ENCODE data around the gene KIF3A.

Gene KIF3A

DNA sequence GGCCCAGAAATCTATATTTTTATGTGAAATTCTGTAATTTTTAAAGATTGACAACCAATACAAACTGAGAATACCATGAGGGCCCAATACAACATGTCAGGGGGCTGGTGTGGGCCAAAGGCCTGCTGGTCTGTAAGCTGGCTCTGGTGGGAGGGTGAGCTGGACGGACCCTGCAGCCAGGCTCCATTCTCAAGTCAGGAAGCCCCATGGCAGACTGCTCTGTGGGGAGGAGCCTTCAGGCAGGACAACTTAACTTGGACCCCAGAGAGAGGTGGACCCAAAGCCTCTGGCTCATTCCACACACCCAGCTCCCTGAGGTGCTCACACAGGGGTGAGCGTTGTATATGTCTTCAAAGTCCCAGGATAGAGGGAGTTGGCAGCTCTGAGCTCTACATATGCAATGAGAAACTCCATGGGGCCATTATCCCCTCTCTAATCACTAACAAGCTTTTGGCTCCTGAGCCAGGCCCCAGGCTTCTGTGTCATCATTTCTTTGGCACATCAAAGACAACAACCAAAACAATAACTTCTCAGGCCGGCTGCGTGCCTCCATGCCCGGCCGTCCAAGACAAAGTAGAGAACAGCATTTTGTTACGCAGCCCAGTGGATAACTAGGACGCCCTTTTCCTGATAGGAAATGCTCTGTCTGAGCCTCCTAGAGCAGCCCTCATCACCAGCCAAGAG lies 33.3 kb upstream of the KIF3A start:
- DNase-seq = no peak

DNA sequence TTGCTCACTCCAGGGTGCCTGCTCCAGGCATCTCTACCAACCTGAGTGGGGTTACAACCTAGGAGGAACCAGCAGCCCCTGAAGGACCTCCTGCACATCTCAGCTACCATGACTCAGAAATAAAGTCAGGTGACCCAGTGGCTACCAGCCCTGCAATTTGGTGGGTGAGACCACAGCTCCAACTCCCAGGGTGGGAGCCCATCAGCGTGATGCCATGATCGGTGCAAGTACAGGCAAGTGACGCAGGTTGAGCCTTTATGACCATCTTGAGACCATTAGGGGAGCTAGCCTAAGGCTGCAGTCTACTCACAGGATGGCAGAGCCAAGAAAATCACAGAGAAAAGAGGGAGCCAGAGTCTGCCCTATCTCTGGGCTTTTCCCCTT lies 31.1 kb upstream of the KIF3A start:
- DNase-seq = no peak

DNA sequence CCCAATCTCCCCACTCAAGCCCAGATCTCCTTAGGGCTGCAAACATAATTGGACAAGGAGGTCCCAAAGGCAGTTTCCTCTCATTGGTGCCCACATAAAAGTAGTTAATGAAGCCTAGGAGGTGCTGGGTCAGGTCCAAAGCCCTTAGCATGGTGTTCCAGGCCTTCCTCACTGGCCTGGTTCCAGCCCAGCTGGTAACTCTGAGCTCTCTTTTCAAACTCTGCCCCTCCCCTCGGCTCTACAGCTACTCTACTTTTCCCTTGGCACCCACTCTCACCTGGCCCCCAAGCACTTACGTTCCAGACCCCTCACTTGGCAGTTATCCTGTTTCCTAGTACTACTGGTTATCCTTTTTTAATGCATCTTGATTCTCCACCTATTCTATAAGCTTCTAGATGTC lies 29.8 kb upstream of the KIF3A start:
- no peak for DNase-seq

DNA sequence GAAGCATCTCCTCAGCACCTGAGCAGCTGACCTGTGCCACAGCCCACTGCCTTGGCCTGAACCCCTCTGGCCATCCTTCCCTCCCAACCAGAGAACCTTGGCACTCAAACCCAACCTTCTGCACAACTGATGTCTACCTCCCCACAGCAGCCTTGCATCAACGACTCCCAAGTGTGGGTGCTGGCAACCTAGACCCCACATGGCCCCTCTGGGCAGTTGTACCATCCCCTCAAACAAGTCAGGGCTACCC lies 29.4 kb upstream of the KIF3A start:
- DNase-seq = no peak

DNA sequence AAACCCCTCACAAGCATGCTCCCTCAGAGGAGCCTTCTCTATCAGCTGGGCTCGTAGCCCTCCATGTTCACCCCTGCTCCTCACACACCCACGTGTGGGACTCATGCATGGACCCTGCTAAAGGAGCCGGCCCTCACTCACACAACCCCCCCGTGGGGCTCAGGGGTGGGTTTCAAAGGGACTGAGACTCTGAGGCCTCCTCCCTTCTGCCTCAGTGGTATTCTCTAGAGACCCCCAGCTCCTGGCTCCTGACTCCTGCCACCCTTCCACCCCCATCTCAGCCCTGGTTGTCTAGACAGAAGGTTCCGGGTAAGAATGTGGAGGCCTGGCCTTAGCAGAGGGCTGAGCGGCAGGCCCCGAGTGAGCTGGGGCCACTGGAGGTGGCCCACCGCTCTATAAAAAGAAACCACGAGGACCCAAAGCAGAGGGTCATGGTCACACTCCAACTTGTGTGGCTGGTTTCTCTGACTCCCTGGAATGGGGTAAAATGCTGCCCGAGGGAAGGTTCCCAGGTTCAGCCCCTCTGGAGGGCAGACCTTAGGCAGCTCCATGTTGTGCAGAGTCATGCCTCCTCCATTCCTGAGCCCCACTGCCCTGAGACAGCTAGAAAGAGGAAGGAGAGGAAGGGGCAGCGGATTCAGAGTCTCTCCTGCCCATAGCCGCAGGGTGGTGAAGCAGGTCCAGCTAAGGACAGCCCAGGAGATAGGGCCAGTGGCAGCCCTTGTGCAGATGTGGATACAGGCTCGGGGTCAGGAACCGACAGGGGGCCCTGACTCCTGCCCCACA lies 28.9 kb upstream of the KIF3A start:
- DNase-seq = no peak

DNA sequence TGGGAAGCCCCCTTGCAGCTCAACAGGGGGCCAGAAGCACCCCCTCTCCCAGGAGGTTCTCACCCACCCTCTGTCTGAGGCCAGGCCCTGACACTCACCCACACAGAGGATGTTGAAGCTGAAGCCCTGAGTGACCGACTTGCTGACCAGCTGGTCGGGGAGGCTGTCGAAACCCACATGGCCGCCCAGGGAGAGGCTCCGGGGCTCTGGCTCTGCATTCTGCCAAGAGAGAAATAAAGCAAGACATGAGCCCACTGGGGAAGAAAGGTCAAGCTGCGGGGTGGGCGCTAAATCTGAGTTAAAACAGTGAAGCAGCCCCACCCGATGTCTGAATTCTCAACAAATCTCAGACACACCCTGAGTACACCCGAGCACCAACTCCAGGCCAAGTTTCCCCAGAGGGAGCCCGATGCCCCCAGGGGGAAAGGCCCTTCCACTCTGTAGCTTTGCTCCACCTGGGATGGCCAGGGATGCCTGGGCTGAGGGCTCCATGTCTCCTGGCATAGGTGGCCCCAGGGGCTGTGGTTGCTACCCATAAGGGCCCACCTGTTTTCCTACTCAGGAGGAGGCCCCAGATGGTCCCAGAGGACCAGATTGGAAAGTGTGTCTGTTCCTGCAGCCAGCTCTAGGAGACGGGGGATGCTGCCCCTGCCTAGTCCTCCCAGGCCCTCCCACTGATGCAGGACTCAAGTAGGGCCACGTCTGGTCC lies 28.1 kb upstream of the KIF3A start:
- no peak for DNase-seq

DNA sequence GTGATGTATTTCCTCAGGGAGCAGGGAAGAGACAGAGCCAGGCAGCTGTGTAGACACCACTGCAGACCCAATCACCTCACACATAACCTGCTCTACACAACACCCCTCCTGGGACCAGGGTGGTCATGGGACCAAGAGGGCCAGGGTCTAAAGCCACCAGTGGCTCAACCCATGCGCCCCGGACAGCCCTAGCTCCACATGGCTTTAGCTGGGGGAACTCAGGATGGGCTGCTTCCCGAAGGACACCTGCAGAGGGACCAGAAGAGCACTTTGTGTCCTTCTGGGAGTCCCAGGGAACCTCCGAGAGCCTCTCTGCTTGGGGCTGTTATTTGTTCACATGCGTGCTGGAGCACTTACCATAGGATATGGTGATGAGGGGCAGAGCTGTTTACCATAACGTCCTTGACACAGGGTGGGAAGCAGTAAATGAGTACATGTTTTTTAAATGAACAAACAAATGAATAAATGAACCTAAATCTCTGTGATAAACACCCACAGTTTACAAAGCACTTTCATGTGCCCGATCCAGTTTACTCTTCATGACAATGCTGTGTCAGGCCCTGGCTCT lies 27.4 kb upstream of the KIF3A start:
- DNase-seq = no peak

DNA sequence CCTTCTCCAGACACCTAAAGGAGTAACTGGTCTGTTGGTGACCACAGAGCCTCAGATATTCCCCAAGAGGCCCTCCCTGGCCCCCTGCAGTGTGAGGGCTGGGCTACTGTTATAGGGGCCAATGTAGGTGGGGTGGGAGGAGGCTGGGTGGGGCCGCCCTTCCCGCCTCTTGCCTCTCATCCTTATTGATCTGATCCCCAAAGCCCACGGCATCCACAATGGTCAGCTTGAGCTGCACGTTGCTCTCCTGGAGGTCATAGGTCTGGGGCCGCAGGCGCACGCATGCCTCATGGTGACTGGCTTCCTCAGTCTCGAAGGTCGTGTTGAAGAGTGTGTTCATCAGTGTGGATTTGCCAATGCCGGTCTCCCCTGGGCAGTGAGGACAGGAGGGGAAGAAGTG lies 26.7 kb upstream of the KIF3A start:
- DNase-seq = no peak

DNA sequence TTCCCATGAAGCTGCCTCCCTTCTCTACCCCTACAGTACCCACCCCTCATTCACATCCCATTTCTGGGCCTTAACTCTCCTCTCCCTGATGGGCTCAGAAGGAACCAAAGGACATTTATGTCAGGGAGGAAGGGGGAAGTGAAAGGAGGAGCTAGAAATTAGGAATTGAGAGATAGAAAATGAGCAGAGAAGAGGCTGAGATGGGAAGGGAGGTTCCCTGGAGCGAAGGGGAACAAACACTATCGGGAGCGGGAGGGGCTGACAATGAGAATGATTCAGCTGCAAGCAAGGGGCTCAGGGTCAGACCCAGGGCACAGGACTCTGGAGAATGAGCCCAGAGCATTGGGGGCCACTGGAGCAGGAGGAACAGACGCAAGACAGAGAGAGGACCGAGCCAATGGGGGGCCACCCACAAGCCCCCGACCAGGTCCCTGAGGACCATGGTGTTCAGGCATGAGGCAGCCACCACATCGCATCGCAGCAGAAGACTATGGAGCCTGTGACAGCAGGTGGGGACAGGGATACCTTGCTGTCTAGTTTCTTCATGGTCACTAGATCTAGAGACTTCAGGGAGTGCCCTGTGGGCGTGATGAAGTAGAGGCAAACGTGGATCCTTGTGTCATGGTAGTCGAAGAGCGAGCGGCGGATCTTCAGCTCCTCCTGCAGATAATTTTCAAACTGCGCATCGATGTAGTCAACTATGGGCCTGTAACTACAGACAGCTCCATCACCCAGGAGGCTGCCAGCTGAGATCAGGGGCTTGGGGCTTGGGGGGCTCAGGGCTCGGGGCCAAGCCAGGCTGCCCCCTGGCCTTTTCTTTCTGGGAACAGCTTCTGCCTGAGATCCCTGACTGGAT lies 26.1 kb upstream of the KIF3A start:
- DNase-seq = no peak

DNA sequence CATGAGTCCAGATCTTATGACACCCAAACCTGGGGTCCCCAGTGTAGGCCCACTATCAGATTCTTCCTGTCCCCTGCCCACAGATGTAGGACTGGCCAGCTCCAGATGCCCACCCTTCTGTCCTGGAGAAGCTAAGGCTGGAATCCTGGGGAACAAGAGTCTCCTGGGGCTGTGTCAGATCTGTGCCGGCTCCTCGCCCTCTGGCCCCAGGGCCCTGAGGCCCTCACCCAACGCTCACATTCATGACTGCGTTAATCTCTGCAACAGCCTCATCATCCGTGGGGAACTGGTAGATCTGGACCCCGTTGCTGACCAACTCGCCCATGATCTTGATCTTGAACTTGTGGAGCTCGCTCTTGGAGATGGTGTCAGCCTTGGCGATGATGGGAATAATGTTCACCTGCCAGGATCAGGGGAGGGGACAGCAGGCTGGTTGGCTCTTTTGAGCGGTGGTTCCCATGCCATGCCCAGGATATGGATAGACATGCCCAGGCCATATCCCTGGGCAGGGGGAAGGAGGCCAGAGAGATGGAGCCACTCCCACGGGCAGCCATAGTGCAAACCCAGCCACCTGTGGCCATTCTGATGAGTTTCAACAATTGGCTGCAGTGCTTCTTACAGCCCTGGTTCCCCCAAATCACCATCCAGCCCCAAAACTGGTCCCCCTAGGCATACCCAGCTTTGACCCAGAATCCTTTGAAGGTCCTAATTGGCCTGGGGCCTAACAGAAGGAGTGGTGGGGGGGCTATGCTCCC lies 25.1 kb upstream of the KIF3A start:
- no peak for DNase-seq

DNA sequence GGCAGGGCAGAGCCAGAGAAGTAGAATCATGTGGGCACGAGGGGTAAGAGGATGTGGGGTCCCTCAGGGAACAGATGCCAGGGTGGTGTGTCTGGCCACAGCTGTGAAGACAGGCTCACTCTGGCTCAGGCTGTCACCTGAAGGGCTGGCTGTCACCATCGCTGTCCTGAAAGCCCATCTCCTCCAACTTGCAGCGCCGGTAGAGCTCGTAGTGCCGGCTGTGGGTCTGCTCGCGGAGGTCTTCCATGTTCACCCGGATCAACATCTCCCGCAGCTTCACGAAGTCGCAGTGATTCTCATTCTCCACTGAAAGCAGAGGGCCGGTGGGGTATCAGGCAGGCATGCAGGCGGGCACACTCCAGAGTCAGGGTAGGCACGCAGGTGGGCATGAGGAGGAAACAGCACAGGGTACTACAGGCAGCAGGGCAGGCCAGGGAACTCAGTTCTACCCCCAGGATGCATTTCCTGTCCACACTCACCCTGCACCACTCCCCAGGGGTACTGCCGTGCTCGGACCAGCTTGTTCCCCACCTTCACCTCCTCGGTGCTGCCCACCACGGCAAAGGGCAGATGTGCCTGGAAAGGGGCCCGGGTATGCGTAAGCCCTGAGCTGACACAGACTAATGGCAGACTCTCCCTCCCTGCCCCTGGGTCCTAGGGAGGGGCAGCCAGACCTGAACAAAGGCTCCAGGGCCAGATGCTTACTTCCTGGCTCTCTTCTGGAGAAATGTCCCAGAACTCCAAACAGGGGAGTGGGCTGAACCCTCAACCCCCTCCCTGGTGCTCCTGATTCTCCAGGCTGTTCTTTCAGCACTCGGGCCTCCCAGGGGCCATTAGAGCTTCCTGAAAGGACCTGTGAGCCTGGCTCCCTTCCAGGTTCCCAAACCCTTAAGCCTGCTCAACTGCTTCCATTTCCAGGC lies 24.2 kb upstream of the KIF3A start:
- DNase-seq = no peak

DNA sequence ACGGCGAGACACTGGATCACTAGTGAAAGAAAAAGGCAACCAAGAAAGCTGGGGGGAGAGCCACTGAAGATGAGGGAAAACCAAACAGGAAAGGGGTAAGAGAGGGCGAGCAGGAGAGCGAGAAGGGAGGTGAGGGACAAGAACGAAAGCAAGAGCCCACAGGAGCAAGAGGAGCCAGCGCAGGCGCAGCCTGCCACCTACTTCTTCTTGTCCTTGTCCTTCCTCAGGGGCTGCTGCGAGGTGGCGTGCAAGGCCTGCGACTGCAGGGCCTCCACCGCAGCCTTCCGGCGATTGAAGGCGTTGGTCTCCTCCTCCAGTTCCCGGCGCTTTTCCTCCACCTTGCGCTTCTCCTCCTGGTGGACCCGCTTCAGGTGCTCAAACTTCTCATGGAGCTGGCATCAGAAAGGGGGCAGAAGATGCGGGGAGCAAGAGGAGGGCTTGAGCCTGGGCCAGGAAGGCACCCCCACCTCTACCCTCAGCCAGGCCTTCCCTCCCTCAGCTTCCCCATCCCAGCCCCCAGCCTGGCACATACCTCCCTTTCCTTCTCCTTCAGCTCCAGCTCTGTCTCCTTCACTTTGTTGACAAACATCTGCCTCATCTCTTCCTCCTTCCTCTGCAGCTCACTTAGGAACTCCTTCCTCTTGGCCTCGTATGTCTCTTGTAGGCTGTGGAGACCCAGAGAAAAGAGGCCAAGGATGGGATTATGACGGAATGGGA lies 23.4 kb upstream of the KIF3A start:
- no peak for DNase-seq

DNA sequence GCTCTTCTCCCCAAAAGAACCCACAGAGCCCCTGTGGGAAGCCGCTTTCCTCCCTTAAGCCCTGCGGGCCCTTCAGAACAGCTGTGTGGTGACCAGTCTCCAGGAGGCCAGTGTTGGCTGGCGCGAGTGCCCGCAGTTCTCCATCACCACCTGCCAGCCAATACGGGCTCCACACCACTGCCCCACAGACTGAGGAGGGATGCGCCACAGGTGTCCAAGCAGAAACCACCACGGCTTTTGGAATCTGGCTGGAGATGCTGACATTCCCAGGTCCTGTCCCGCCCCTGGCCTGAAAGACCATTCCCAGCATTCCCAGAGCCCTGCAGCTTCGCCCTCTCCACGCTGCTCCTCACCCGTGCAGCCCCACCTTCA lies 22.7 kb upstream of the KIF3A start:
- DNase-seq = no peak

DNA sequence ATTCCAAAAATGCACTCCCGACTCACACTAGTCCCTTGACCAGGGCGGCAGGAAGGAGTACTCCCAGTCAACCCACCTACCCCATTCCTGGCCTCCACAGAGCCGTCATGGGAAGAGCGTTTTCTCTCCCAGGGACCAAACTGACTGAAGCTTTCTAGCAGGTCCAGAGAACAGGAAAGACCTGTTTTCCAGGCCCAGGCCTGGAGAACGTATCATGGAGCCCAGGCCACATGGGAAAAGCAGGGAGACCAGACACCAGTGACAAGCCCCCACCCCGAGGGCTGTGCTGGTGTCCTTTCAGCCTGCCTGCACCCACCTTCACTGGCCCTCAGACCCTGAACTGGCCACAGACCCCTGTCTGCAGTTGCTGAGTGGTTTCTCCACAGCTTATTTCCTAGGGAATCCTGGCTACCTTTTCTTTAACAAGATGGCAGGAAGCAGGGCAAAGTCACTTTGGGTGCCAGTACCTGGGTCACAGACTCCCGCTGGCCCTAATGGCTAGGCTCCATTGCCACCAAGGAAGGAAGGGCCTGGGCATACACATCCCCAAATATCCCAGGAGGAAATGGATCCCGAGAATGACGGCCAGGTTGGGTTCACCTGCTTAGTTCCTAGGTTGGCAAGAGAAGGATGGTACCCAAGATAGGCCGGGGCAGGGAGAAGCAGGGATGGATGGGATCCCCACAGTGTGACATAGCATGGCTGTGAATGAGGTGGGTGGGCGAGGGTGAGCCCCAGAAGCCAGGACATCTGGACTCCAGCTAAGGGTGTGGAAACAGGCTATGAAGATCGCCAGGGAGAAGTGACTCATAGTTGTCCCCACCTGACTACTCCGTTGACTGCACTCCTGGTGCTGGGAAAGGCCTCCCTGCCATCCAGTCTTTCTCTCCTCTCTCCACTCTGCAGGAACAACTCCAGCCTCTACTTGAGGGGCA lies 22.0 kb upstream of the KIF3A start:
- no peak for DNase-seq

DNA sequence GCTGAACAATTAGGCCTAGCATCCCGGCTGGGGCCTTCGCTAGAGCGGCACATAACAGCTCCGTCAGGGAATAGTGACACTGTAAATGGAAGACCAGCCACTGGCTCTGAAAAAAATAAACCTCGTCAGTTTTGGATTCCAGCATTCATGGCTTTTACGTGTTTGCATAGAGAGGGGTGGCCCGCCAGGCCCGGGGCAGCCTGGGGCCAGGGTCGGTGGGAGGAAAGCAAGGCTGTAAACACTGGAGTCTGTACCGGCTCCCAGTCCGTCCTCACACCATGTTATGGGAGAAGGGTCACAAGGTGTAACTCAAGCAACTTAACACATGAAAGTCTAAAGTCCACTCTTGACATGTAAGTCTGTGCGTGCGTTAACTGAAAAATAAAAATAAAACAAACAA lies 21.1 kb upstream of the KIF3A start:
- DNase-seq = no peak

DNA sequence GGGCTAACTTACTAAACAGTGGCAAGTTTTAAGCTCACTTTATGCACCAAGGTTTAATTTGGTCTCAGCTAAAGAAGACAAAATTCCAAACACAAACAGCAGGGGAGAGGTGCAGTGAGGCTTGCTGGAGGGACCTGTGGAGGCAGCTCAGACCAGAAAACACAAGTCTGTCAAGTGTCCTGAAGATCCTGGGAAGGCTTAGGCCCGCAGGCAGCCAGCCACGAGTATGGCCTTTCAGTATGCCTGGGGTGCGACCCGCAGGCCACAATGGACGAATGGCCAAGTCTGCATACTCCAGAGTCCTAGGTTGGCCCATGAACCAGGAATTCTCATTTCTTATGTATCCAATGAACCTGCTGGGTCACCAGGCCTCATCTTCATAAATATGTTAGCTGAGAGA lies 19.2 kb upstream of the KIF3A start:
- DNase-seq = no peak

DNA sequence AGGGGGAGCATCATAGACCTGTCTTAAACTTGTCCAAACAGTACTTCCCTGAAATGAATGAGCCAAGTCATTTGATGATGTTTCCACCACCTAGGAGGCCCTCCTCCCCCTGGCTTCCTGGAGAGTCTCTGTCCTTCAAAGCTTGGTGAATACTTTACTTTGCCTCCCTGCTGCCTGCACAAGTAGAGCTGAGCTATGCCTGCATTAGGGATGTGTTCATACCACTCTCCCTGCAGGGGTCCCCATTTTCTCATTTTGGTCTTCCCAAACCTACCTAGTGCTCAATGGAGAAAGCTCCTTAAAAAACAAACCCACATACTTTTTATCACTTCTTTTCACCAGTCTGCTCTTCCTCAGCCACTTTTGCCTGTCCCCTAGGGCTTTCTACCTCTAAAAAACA lies 17.6 kb upstream of the KIF3A start:
- DNase-seq = no peak

DNA sequence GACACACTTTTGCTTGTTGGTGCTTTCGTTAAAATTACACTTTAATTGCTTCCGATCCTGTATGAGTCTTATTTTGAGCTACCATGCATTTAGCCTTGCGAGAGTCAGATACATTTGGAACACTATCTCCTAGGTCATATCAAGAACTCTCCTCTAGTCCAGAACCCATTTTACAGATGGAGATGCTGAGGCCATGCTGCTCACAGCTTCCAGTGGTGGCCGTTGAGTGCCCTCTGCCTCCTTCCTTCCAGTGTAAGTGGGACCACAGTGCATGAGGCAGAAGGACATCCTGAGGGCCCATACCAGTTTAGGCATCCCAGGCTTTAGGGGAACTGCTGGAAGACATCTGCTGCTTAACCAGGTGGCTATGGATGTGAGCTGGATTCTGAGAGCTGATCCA lies 16.8 kb upstream of the KIF3A start:
- no peak for DNase-seq

Measured in bone marrow (tissue), 2 donors.